ENCODE data around the gene SDK1. TPM values are rescaled to one million over a fixed set of nuclear protein-coding genes. Genes with fewer than 3 reads are reported as not detected.

Gene SDK1
- total RNA-seq, 1 donor from 2014 or later: 0.26 TPM

- TF ChIP-seq, protein P1, sequence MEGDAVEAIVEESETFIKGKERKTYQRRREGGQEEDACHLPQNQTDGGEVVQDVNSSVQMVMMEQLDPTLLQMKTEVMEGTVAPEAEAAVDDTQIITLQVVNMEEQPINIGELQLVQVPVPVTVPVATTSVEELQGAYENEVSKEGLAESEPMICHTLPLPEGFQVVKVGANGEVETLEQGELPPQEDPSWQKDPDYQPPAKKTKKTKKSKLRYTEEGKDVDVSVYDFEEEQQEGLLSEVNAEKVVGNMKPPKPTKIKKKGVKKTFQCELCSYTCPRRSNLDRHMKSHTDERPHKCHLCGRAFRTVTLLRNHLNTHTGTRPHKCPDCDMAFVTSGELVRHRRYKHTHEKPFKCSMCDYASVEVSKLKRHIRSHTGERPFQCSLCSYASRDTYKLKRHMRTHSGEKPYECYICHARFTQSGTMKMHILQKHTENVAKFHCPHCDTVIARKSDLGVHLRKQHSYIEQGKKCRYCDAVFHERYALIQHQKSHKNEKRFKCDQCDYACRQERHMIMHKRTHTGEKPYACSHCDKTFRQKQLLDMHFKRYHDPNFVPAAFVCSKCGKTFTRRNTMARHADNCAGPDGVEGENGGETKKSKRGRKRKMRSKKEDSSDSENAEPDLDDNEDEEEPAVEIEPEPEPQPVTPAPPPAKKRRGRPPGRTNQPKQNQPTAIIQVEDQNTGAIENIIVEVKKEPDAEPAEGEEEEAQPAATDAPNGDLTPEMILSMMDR (IDR thresholded peaks at IDR 0.05; ENCODE audit: insufficient read depth, low read length, severe bottlenecking): no peak
- FAIRE-seq: no peak
- no peaks in the 10 kb centered on the region for H3K36me3 ChIP-seq (ENCODE audit: control insufficient read depth, insufficient read depth, low read length)
- no peaks in the 10 kb centered on the region for H3K27me3 ChIP-seq (ENCODE audit: control insufficient read depth, insufficient read depth, low read length)
- H3K4me3 ChIP-seq (ENCODE audit: low read depth, low read length): no peak overlapping the region
- no peak for DNase-seq (ENCODE audit: low read depth)
Measured at GRCh38 chr7:4010923-4011656, 710.0 kb downstream of the SDK1 start.

- TF ChIP-seq, protein P1 (IDR thresholded peaks at IDR 0.05; ENCODE audit: insufficient read depth, low read length, severe bottlenecking): no peak
- DNase-seq (ENCODE audit: low read depth): no peak
- Histone ChIP-seq H3K4me3 (ENCODE audit: low read depth, low read length) (no peak overlapping the region), H3K36me3 (ENCODE audit: control insufficient read depth, insufficient read depth, low read length) (no peaks in the 10 kb centered on the region), H3K27me3 (ENCODE audit: control insufficient read depth, insufficient read depth, low read length) (no peaks in the 10 kb centered on the region)
- no peak for FAIRE-seq
Measured at GRCh38 chr7:4013793-4014192, 712.7 kb downstream of the SDK1 start.

DNA sequence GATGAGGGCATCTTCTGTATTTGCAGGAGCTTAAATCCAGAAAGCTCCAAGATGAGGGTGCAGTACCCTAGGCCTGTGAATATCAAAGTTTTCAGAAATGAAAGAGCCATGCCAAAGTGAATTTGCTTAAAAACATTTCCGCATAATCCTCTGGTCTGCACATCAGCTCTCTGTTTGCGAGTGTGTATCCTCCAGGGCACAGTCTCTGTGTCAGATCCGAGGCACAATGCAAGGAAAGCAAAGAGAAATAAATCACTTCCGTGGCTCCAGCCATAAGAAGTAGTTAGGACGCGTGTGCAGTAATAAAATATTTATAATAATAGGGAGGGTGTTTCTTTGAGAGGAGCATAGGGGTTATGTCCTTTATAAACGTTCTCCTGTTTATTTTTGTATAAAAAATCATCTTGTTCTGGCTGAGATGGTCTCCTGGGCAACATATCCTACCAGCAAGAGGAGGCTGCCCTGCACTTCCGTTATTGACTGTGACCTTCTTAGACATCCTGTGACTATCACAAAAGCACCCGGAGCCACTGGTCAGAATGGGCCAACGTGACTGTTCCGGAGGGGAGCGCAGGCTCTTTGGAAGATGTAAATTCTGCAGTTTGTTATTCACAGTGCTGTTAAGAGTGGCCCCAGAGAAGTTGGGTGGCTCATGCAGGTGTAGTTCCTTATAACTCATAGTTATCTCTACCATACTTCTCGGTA lies 713.4 kb downstream of the SDK1 start:
- Histone ChIP-seq H3K27me3 (ENCODE audit: control insufficient read depth, insufficient read depth, low read length) (no peaks in the 10 kb centered on the region), H3K4me3 (ENCODE audit: low read depth, low read length) (no peak overlapping the region), H3K36me3 (ENCODE audit: control insufficient read depth, insufficient read depth, low read length) (no peaks in the 10 kb centered on the region)
- DNase-seq (ENCODE audit: low read depth) (no peak), FAIRE-seq (no peak)
- TF ChIP-seq, protein P1 (IDR thresholded peaks at IDR 0.05; ENCODE audit: insufficient read depth, low read length, severe bottlenecking): no peak

DNA sequence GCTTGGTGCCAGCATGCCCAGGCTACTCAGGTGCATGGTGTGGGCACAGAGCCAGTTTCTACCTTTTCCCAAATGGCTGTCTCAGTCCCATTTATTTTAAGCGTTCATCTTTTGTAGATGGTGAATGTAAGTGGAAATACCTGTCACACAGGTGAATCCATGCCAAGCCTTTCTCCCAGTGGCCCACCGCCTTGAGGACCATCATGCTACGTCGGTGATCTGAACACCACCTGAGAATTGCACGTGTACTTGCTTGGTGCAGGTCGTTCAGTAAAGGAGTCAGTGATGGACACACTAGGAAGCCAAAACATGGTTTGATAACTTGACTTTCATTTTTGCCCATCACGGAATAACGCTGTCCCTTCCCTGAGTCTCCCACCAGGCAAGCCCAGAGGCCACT lies 714.3 kb downstream of the SDK1 start:
- no peaks in the 10 kb centered on the region for H3K36me3 ChIP-seq (ENCODE audit: control insufficient read depth, insufficient read depth, low read length)
- H3K27me3 ChIP-seq (ENCODE audit: control insufficient read depth, insufficient read depth, low read length): no peaks in the 10 kb centered on the region
- DNase-seq (ENCODE audit: low read depth): no peak
- H3K4me3 ChIP-seq (ENCODE audit: low read depth, low read length): no peak overlapping the region
- FAIRE-seq: no peak
- TF ChIP-seq, protein P1 (IDR thresholded peaks at IDR 0.05; ENCODE audit: insufficient read depth, low read length, severe bottlenecking): no peak

DNA sequence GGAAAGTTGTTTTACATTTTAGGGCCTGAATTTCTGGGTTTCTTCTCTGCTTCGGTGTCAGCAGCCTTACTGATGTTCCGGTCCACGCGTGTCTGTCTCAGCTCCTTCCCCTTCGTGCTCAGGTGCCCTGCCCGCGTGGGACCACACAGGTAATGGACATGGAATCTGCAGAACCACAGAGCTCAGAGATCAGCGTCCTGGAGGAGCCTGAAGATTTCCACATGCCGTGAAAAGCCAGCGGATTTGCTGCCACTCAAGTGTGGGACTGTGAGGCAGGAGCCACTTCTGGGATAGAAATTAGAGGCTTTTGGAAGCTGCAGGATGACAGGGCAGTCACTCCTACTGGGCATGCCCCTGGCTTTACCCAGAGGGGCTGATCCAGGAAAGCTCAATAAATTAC lies 714.9 kb downstream of the SDK1 start:
- H3K36me3 ChIP-seq (ENCODE audit: control insufficient read depth, insufficient read depth, low read length): no peaks in the 10 kb centered on the region
- no peak overlapping the region for H3K4me3 ChIP-seq (ENCODE audit: low read depth, low read length)
- TF ChIP-seq, protein P1 (IDR thresholded peaks at IDR 0.05; ENCODE audit: insufficient read depth, low read length, severe bottlenecking): no peak
- no peaks in the 10 kb centered on the region for H3K27me3 ChIP-seq (ENCODE audit: control insufficient read depth, insufficient read depth, low read length)
- no peak for DNase-seq (ENCODE audit: low read depth)
- FAIRE-seq: no peak
